Stomach (tissue), 9 donors: ENCODE measurements around the gene SLC35F6. TPM values are rescaled to one million over a fixed set of nuclear protein-coding genes. Genes with fewer than 3 reads are reported as not detected.

Experiments
- DNase-seq, 2 donors: peaks; one replicate each; pipeline versions ENCODE4 v3.0.0 to v3.0.0-alpha.2; 2013 to 2019
- H3K27ac ChIP-seq, 5 donors: fragments of 200-600 bp in 4 of 5; sonication (generic) in 4 of 5; one replicate each; pipeline ENCODE4 v1.5.1; 2013 to 2019; ENCODE audit warnings: mild to moderate bottlenecking in 1 of 5, moderate library complexity in 1 of 5
- H3K27me3 ChIP-seq, 3 donors: fragments of 200-600 bp; sonication (generic); one replicate each; pipeline ENCODE4 v1.5.1; 2017 to 2019; ENCODE audit warnings: mixed run types in 1 of 3
- H3K36me3 ChIP-seq, 4 donors: fragments of 200-600 bp; sonication (generic); 1 replicate in 3 of 4; 2 replicates in 1 of 4; pipeline ENCODE4 v1.5.1; 2016 to 2019
- H3K4me1 ChIP-seq, 4 donors: fragments of 200-600 bp; sonication (generic); one replicate each; pipeline ENCODE4 v1.5.1; 2016 to 2019
- H3K4me3 ChIP-seq, 4 donors: fragments of 200-600 bp; sonication (generic) in 3 of 4; one replicate each; pipeline ENCODE4 v1.5.1; 2016 to 2019; ENCODE audit warnings: mild to moderate bottlenecking in 1 of 4
- H3K9me3 ChIP-seq, 4 donors: fragments of 200-600 bp; sonication (generic); one replicate each; pipeline ENCODE4 v1.5.1; 2016 to 2019
- EP300 ChIP-seq: sonication (generic); formaldehyde crosslinking; IDR thresholded peaks from one replicate; pipeline ENCODE4 v1.6.1; 2017; ENCODE audit warnings: antibody characterized with exemption
- POLR2A ChIP-seq, 4 donors: fragments of 450-650 bp; IDR thresholded peaks; one replicate each; pipeline ENCODE4 v1.6.1; 2016; ENCODE audit warnings: antibody characterized with exemption in 4 of 4, control low read depth in 2 of 4, mild to moderate bottlenecking in 1 of 4, moderate library complexity in 1 of 4
- POLR2AphosphoS5 ChIP-seq, 3 donors: sonication (generic); formaldehyde crosslinking; IDR thresholded peaks; one replicate each; pipeline ENCODE4 v1.6.1; 2016; ENCODE audit warnings: antibody characterized with exemption in 3 of 3
- WGBS, 5 donors: extraction: QIAGEN DNeasy Blood & Tissue Kit in 3 of 5; methylation state at CpG; one replicate each; pipeline versions ENCODE4 v1.1.5 to v1.1.7; 2013 to 2018; 5-methylcytosine and 5-hydroxymethylcytosine counted together
- intact Hi-C: fragments of 100-400 bp; cut with DNase I; formaldehyde crosslinking; loops from one replicate; pipeline ENCODE4 v1.15.1; 2023; ENCODE audit warnings: low total_unique reads
- polyA plus RNA-seq, 3 donors: library from polyadenylated mRNA; stranded (reverse); fragments of 200-250 nt; gene quantifications; one replicate each; pipeline ENCODE4 v1.2.3, GENCODE V29; 2013
- total RNA-seq, 5 donors: library from RNA; depleted of rRNA; stranded (reverse); fragments of >200 nt; gene quantifications; one replicate each; pipeline versions ENCODE4 v1.1.0 to v1.2.3, GENCODE V29; 2014 to 2016
- TF ChIP-seq, protein P1 (sequence below), 7 experiments: fragments of 450-650 bp in 4 of 7; fragments of 200-600 bp in 3 of 7; sonication (generic) in 3 of 7; IDR thresholded peaks; one replicate each; pipeline ENCODE4 v1.5.1; 2016 to 2019; ENCODE audit warnings: antibody characterized with exemption in 7 of 7, control low read depth in 2 of 7, mild to moderate bottlenecking in 1 of 7
- donor health status: healthy with polysubstance abuse.
- donor health status: Bipolar disorder and iron deficiency.
- donor health status: healthy.

The SLC35F6 gene
- total and polyA plus RNA-seq, 8 donors, result 4.9 to 40.9 (median 12.9) TPM

DNA sequence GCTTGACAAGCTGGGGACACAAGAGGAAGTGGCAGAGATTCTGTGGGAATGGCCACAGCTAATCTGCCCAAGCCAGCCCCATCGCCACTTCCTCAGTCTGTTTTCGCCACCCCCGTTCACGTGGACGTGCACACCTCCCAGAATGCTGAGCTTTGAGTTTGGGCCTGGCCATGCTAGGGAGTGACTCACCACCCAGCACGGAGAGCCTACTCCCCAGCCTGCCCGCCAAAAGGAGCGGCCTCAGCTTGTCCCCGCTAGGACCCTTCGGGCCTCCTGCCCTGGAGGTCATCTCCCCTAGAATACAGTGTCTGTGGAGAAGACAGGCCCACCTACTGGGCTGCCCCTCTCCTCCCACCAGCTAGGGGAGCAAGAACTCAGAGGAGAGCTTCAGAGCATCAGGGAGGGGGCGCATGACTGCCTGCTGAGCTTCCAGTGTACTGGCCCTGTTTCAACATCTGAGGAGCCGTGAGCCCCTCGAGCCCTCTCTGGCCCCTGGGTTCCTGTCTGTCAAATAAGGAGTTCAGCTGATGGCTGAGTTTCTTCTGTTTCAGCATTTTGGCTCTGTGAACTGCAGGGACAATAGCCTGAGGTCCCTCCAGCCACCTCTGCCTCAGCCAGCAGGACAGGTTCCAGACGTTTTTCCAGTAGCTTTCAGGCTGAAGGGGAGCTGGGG is 5.1 kb downstream of the SLC35F6 start:
- intact Hi-C loops, result no loop called here
- Histone ChIP-seq H3K36me3 (peaks cover 3 to 7% (median 6%) of the 10 kb centered on the region in 4 donors), H3K4me1 (peaks cover 49 to 96% (median 83%) of the 10 kb centered on the region in 4 donors), H3K27me3 (no peaks in the 10 kb centered on the region), H3K4me3 (no peak overlapping the region), H3K27ac (peak overlapping the region in 4 of 5 donors; percentile 59 to 85 (median 78)), H3K9me3 (no peaks in the 10 kb centered on the region)
- TF ChIP-seq POLR2A (IDR thresholded peaks at IDR 0.05), result no peak
- TF ChIP-seq EP300, result no peak
- TF ChIP-seq, protein P1, sequence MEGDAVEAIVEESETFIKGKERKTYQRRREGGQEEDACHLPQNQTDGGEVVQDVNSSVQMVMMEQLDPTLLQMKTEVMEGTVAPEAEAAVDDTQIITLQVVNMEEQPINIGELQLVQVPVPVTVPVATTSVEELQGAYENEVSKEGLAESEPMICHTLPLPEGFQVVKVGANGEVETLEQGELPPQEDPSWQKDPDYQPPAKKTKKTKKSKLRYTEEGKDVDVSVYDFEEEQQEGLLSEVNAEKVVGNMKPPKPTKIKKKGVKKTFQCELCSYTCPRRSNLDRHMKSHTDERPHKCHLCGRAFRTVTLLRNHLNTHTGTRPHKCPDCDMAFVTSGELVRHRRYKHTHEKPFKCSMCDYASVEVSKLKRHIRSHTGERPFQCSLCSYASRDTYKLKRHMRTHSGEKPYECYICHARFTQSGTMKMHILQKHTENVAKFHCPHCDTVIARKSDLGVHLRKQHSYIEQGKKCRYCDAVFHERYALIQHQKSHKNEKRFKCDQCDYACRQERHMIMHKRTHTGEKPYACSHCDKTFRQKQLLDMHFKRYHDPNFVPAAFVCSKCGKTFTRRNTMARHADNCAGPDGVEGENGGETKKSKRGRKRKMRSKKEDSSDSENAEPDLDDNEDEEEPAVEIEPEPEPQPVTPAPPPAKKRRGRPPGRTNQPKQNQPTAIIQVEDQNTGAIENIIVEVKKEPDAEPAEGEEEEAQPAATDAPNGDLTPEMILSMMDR (IDR thresholded peaks at IDR 0.05), result no peak
- TF ChIP-seq POLR2AphosphoS5 (IDR thresholded peaks at IDR 0.05), result peak in 2 of 3 donors; percentile 48 to 69
- WGBS, 5 donors, result 48 to 65% (median 57%) methylated on average over 14 of the region's 14 CpGs
- peak; percentile 53 to 65 for DNase-seq

- Histone ChIP-seq H3K9me3 (no peaks in the 10 kb centered on the region), H3K4me3 (no peak overlapping the region), H3K27ac (peak overlapping the region in 4 of 5 donors; percentile 72 to 85 (median 79)), H3K27me3 (no peaks in the 10 kb centered on the region), H3K4me1 (peaks cover 40 to 80% (median 68%) of the 10 kb centered on the region in 4 donors), H3K36me3 (peaks cover 19 to 26% (median 24%) of the 10 kb centered on the region in 4 donors)
- 67 to 93% (median 80%) methylated on average over 3 to 6 of the region's 6 CpGs for WGBS, 5 donors
- intact Hi-C loops, result no loop called here
- peak; percentile 63 to 68 for DNase-seq
- TF ChIP-seq POLR2AphosphoS5 (IDR thresholded peaks at IDR 0.05) (peak in 1 of 3 donors; percentile 12), POLR2A (IDR thresholded peaks at IDR 0.05) (no peak), EP300 (no peak)
- TF ChIP-seq, protein P1 (IDR thresholded peaks at IDR 0.05), result peak in 2 of 7 experiments; percentile 13 to 28
Observed at GRCh38 chr2:26770986-26771586, 7.0 kb downstream of the SLC35F6 start.

GRCh38 chr2:26772064-26773001 is 8.2 kb downstream of the SLC35F6 start:
- Histone ChIP-seq H3K36me3 (peaks cover 32 to 39% (median 37%) of the 10 kb centered on the region in 4 donors), H3K4me1 (peaks cover 40 to 67% (median 57%) of the 10 kb centered on the region in 4 donors), H3K27me3 (no peaks in the 10 kb centered on the region), H3K9me3 (no peaks in the 10 kb centered on the region), H3K4me3 (peak overlapping the region in 1 of 4 donors; percentile 11), H3K27ac (peak overlapping the region; percentile 28 to 85 (median 74))
- TF ChIP-seq POLR2AphosphoS5 (IDR thresholded peaks at IDR 0.05), result peak; percentile 86 to 94 (median 88)
- TF ChIP-seq, protein P1 (IDR thresholded peaks at IDR 0.05), result no peak
- TF ChIP-seq POLR2A (IDR thresholded peaks at IDR 0.05), result no peak
- no peak for TF ChIP-seq EP300
- intact Hi-C loops, result no loop called here
- DNase-seq, result peak; percentile 81 to 96
- WGBS, 5 donors, result 31 to 36% (median 33%) methylated on average over 13 of the region's 13 CpGs
